Left colon (tissue), 2 donors: ENCODE measurements around the gene TAF4. TPM values are rescaled to one million over a fixed set of nuclear protein-coding genes. Genes with fewer than 3 reads are reported as not detected.
"Not testable (repeated sequence)": the region's sequence is repeated elsewhere in the genome, so short reads cannot be mapped to it uniquely, and the experiment has no call there.

ENCODE experiments used
- ATAC-seq: fragments of 200-7000 bp; cut with Tn5 transposase; one replicate; pipeline ENCODE4 v1.9.1; 2020; ENCODE audit warnings: mild to moderate bottlenecking, moderate library complexity
- DNase-seq, 2 donors: peaks; one replicate each; pipeline ENCODE4 v3.0.0-alpha.2; 2020
- intact Hi-C, 2 donors: fragments of 100-400 bp; cut with DNase I in 1 of 2; cut with micrococcal nuclease in 1 of 2; formaldehyde crosslinking; loops; one replicate each; pipeline versions ENCODE4 v1.11.2 to v1.14.0; 2022; cut with DNase I, micrococcal nuclease
- total RNA-seq, 2 donors: library from RNA; stranded (reverse); fragmentation: NEBNext Ultra II Directional; extraction: Animal tissue kit (Norgen Biotek cat#: 25700); gene quantifications; one replicate each; pipeline ENCODE4 v1.2.1, GENCODE V29; 2021
- donor health status: DM: no; HTN: no; CAD: no.
- donor health status: DM: yes; HTN: yes; CAD: no.

TAF4 gene
- total RNA-seq, 2 donors from 2014 or later: 22.1 to 28.2 TPM

- ATAC-seq (no peak), DNase-seq (no peak)
- intact Hi-C loops: no loop called here
Observed at GRCh38 chr20:62083312-62083711, 17.6 kb upstream of the TAF4 start.

- intact Hi-C loops: no loop called here
- no peak for ATAC-seq
- no peak for DNase-seq
Observed at GRCh38 chr20:62080249-62080990, 14.7 kb upstream of the TAF4 start.

- intact Hi-C loops: no loop called here
- no peak for DNase-seq
- no peak for ATAC-seq
Observed at GRCh38 chr20:62079166-62079565, 13.5 kb upstream of the TAF4 start.

- intact Hi-C loops: no loop called here
- DNase-seq (no peak), ATAC-seq (no peak)
Observed at GRCh38 chr20:62073323-62073722, 7.6 kb upstream of the TAF4 start.

- ATAC-seq, DNase-seq, intact Hi-C loops: not testable (repeated sequence)
Observed at GRCh38 chr20:62071669-62072430, 6.2 kb upstream of the TAF4 start.

GRCh38 chr20:62069741-62070216, 4.1 kb upstream of the TAF4 start:
- ATAC-seq (peak; percentile 61), DNase-seq (peak; percentile 60 to 77)
- intact Hi-C loops: loop anchor here (5.0 to 10.0 kb wide), 2 partner anchors 53 to 65 kb away; partner anchors contain the start of gene LSM14B (in 1 of the 2)

- intact Hi-C loops: loop anchor here (5.0 to 10.0 kb wide), 2 partner anchors 53 to 66 kb away; partner anchors contain the start of gene LSM14B (in 1 of the 2)
- peak; percentile 15 for ATAC-seq
- DNase-seq: no peak
Observed at GRCh38 chr20:62068997-62069396, 3.3 kb upstream of the TAF4 start.

- ATAC-seq (no peak), DNase-seq (no peak)
- intact Hi-C loops: loop anchor here (5.0 to 10.0 kb wide), 2 partner anchors 55 to 67 kb away; partner anchors contain the start of gene LSM14B (in 1 of the 2)
Observed at GRCh38 chr20:62067547-62068260, 2.0 kb upstream of the TAF4 start.

GRCh38 chr20:62066983-62067433, 1.3 kb upstream of the TAF4 start:
- intact Hi-C loops: loop anchor here (5.0 to 10.0 kb wide), 2 partner anchors 55 to 68 kb away; partner anchors contain the start of gene LSM14B (in 1 of the 2)
- ATAC-seq (peak; percentile 45), DNase-seq (peak; percentile 50 to 74)

- intact Hi-C loops: loop anchor here (5.0 to 10.0 kb wide), 2 partner anchors 56 to 68 kb away; partner anchors contain the start of gene LSM14B (in 1 of the 2)
- DNase-seq: peak; percentile 50 to 71
- peak; percentile 40 for ATAC-seq
Observed at GRCh38 chr20:62066339-62066982, 780 bp upstream of the TAF4 start.

- ATAC-seq (no peak), DNase-seq (peak in 1 of 2 donors; percentile 54)
- intact Hi-C loops: loop anchor here (5.0 to 10.0 kb wide), 3 partner anchors 57 to 77 kb away; partner anchors contain the start of genes LSM14B (in 1 of the 2), PSMA7 (in 1 of the 2) and SS18L1 (in 1 of the 2)
Observed at GRCh38 chr20:62064770-62065673, 659 bp downstream of the TAF4 start.

- intact Hi-C loops: loop anchor here (5.0 to 10.0 kb wide), 2 partner anchors 71 to 78 kb away; partner anchors contain the start of genes PSMA7 (in 1 of the 2) and SS18L1 (in 1 of the 2)
- peak; percentile 49 to 65 for DNase-seq
- peak; percentile 63 for ATAC-seq
Observed at GRCh38 chr20:62063981-62064769, 1.5 kb downstream of the TAF4 start.

GRCh38 chr20:62063315-62063980, 2.2 kb downstream of the TAF4 start:
- ATAC-seq: no peak
- no peak for DNase-seq
- intact Hi-C loops: loop anchor here (5.0 to 10.0 kb wide), 2 partner anchors 71 to 79 kb away; partner anchors contain the start of genes PSMA7 (in 1 of the 2) and SS18L1 (in 1 of the 2)

- no peak for ATAC-seq
- DNase-seq: no peak
- intact Hi-C loops: loop anchor here (5.0 to 10.0 kb wide), 2 partner anchors 72 to 80 kb away; partner anchors contain the start of genes PSMA7 (in 1 of the 2) and SS18L1 (in 1 of the 2)
Observed at GRCh38 chr20:62062661-62063314, 2.9 kb downstream of the TAF4 start.
